ENCODE data around the gene ARL8B.

ARL8B gene

GRCh38 chr3:5165698-5166097 lies 43.6 kb downstream of the ARL8B start:
- Histone ChIP-seq H2BK15ac (replicated peaks; ENCODE audit: low read depth) (no peak overlapping the region), H3K27me3 (ENCODE audit: insufficient read depth, low read length, poor library complexity) (no peaks in the 10 kb centered on the region), H3K18ac (ENCODE audit: low read length) (no peak overlapping the region), H3K79me2 (ENCODE audit: control insufficient read depth, insufficient read depth, low read length) (peaks cover 16% of the 10 kb centered on the region), H3K4me3 (ENCODE audit: low read length) (no peak overlapping the region), H4K5ac (ENCODE audit: low read length) (no peak overlapping the region), H3K4me2 (ENCODE audit: low read length) (no peak overlapping the region), H3K56ac (ENCODE audit: low read length) (no peak overlapping the region), H3K23ac (ENCODE audit: low read length) (no peak overlapping the region), H3K27ac (ENCODE audit: low read depth, low read length) (no peak overlapping the region), H3K4ac (ENCODE audit: low read depth, low read length) (no peak overlapping the region), H2BK120ac (ENCODE audit: low read depth, low read length) (no peak overlapping the region), H3K36me3 (ENCODE audit: control insufficient read depth, insufficient read depth, low read length) (no peaks in the 10 kb centered on the region), H3K9ac (ENCODE audit: low read length) (no peak overlapping the region), H2AK5ac (ENCODE audit: low read length) (no peak overlapping the region), H2BK5ac (ENCODE audit: low read length) (no peak overlapping the region), H3K4me1 (ENCODE audit: control insufficient read depth, low read depth, low read length) (peaks cover 6% of the 10 kb centered on the region), H4K8ac (ENCODE audit: low read depth, low read length) (no peak overlapping the region), H3K79me1 (ENCODE audit: low read length) (peaks cover 11% of the 10 kb centered on the region)
- no peak for DNase-seq
- WGBS (ENCODE audit: extremely low coverage, insufficient coverage, low lambda C conversion rate): no CpG with 5 or more reads among the region's 4 CpGs

GRCh38 chr3:5166846-5167245 lies 44.8 kb downstream of the ARL8B start:
- no peak overlapping the region for H3K27ac ChIP-seq (ENCODE audit: low read depth, low read length)
- H4K8ac ChIP-seq (ENCODE audit: low read depth, low read length): no peak overlapping the region
- no CpG with 5 or more reads among the region's 2 CpGs for WGBS (ENCODE audit: extremely low coverage, insufficient coverage, low lambda C conversion rate)
- no peak overlapping the region for H3K4me2 ChIP-seq (ENCODE audit: low read length)
- no peak overlapping the region for H3K4me3 ChIP-seq (ENCODE audit: low read length)
- peaks cover 3% of the 10 kb centered on the region for H3K4me1 ChIP-seq (ENCODE audit: control insufficient read depth, low read depth, low read length)
- no peaks in the 10 kb centered on the region for H3K36me3 ChIP-seq (ENCODE audit: control insufficient read depth, insufficient read depth, low read length)
- no peak for DNase-seq
- no peak overlapping the region for H3K4ac ChIP-seq (ENCODE audit: low read depth, low read length)
- H3K18ac ChIP-seq (ENCODE audit: low read length): no peak overlapping the region
- H3K23ac ChIP-seq (ENCODE audit: low read length): no peak overlapping the region
- no peak overlapping the region for H2AK5ac ChIP-seq (ENCODE audit: low read length)
- H3K79me1 ChIP-seq (ENCODE audit: low read length): peaks cover 5% of the 10 kb centered on the region
- H2BK5ac ChIP-seq (ENCODE audit: low read length): no peak overlapping the region
- H3K27me3 ChIP-seq (ENCODE audit: insufficient read depth, low read length, poor library complexity): no peaks in the 10 kb centered on the region
- H3K9ac ChIP-seq (ENCODE audit: low read length): no peak overlapping the region
- no peak overlapping the region for H3K56ac ChIP-seq (ENCODE audit: low read length)
- no peak overlapping the region for H2BK120ac ChIP-seq (ENCODE audit: low read depth, low read length)
- H3K79me2 ChIP-seq (ENCODE audit: control insufficient read depth, insufficient read depth, low read length): peaks cover 11% of the 10 kb centered on the region
- no peak overlapping the region for H2BK15ac ChIP-seq (replicated peaks; ENCODE audit: low read depth)
- H4K5ac ChIP-seq (ENCODE audit: low read length): no peak overlapping the region

- H2BK5ac ChIP-seq (ENCODE audit: low read length): no peak overlapping the region
- no peak overlapping the region for H3K56ac ChIP-seq (ENCODE audit: low read length)
- peaks cover 4% of the 10 kb centered on the region for H3K79me2 ChIP-seq (ENCODE audit: control insufficient read depth, insufficient read depth, low read length)
- no CpG with 5 or more reads among the region's 4 CpGs for WGBS (ENCODE audit: extremely low coverage, insufficient coverage, low lambda C conversion rate)
- no peaks in the 10 kb centered on the region for H3K4me1 ChIP-seq (ENCODE audit: control insufficient read depth, low read depth, low read length)
- no peaks in the 10 kb centered on the region for H3K27me3 ChIP-seq (ENCODE audit: insufficient read depth, low read length, poor library complexity)
- H3K23ac ChIP-seq (ENCODE audit: low read length): no peak overlapping the region
- H4K5ac ChIP-seq (ENCODE audit: low read length): no peak overlapping the region
- H3K18ac ChIP-seq (ENCODE audit: low read length): no peak overlapping the region
- no peak overlapping the region for H3K4me3 ChIP-seq (ENCODE audit: low read length)
- H3K9ac ChIP-seq (ENCODE audit: low read length): no peak overlapping the region
- DNase-seq: no peak
- H4K8ac ChIP-seq (ENCODE audit: low read depth, low read length): no peak overlapping the region
- no peak overlapping the region for H2AK5ac ChIP-seq (ENCODE audit: low read length)
- no peak overlapping the region for H3K27ac ChIP-seq (ENCODE audit: low read depth, low read length)
- H3K36me3 ChIP-seq (ENCODE audit: control insufficient read depth, insufficient read depth, low read length): no peaks in the 10 kb centered on the region
- no peak overlapping the region for H2BK15ac ChIP-seq (replicated peaks; ENCODE audit: low read depth)
- peaks cover 1% of the 10 kb centered on the region for H3K79me1 ChIP-seq (ENCODE audit: low read length)
- no peak overlapping the region for H2BK120ac ChIP-seq (ENCODE audit: low read depth, low read length)
- H3K4ac ChIP-seq (ENCODE audit: low read depth, low read length): no peak overlapping the region
- H3K4me2 ChIP-seq (ENCODE audit: low read length): no peak overlapping the region
These were observed 46.0 kb downstream of the ARL8B start for GRCh38 chr3:5168110-5168509.

- Histone ChIP-seq H3K9ac (ENCODE audit: low read length) (no peak overlapping the region), H2AK5ac (ENCODE audit: low read length) (no peak overlapping the region), H4K5ac (ENCODE audit: low read length) (no peak overlapping the region), H3K27ac (ENCODE audit: low read depth, low read length) (no peak overlapping the region), H3K4me2 (ENCODE audit: low read length) (no peak overlapping the region), H3K27me3 (ENCODE audit: insufficient read depth, low read length, poor library complexity) (no peaks in the 10 kb centered on the region), H3K23ac (ENCODE audit: low read length) (no peak overlapping the region), H3K4ac (ENCODE audit: low read depth, low read length) (no peak overlapping the region), H2BK5ac (ENCODE audit: low read length) (no peak overlapping the region), H3K36me3 (ENCODE audit: control insufficient read depth, insufficient read depth, low read length) (no peaks in the 10 kb centered on the region), H3K79me2 (ENCODE audit: control insufficient read depth, insufficient read depth, low read length) (no peaks in the 10 kb centered on the region), H3K18ac (ENCODE audit: low read length) (no peak overlapping the region), H3K4me3 (ENCODE audit: low read length) (no peak overlapping the region), H2BK120ac (ENCODE audit: low read depth, low read length) (no peak overlapping the region), H3K56ac (ENCODE audit: low read length) (no peak overlapping the region), H3K79me1 (ENCODE audit: low read length) (peaks cover 1% of the 10 kb centered on the region), H2BK15ac (replicated peaks; ENCODE audit: low read depth) (no peak overlapping the region), H4K8ac (ENCODE audit: low read depth, low read length) (no peak overlapping the region), H3K4me1 (ENCODE audit: control insufficient read depth, low read depth, low read length) (no peaks in the 10 kb centered on the region)
- WGBS (ENCODE audit: extremely low coverage, insufficient coverage, low lambda C conversion rate): no CpG with 5 or more reads among the region's 2 CpGs
- DNase-seq: no peak
These were observed 47.7 kb downstream of the ARL8B start for GRCh38 chr3:5169807-5170206.

GRCh38 chr3:5170975-5171374 lies 48.9 kb downstream of the ARL8B start:
- peaks cover 1% of the 10 kb centered on the region for H3K36me3 ChIP-seq (ENCODE audit: control insufficient read depth, insufficient read depth, low read length)
- no peak overlapping the region for H2AK5ac ChIP-seq (ENCODE audit: low read length)
- H3K4ac ChIP-seq (ENCODE audit: low read depth, low read length): no peak overlapping the region
- H3K4me2 ChIP-seq (ENCODE audit: low read length): no peak overlapping the region
- peaks cover 1% of the 10 kb centered on the region for H3K79me1 ChIP-seq (ENCODE audit: low read length)
- no peak overlapping the region for H3K23ac ChIP-seq (ENCODE audit: low read length)
- no peak overlapping the region for H3K27ac ChIP-seq (ENCODE audit: low read depth, low read length)
- no peak overlapping the region for H3K9ac ChIP-seq (ENCODE audit: low read length)
- no peak for DNase-seq
- H4K5ac ChIP-seq (ENCODE audit: low read length): no peak overlapping the region
- no peak overlapping the region for H3K56ac ChIP-seq (ENCODE audit: low read length)
- H2BK120ac ChIP-seq (ENCODE audit: low read depth, low read length): no peak overlapping the region
- no peak overlapping the region for H2BK5ac ChIP-seq (ENCODE audit: low read length)
- H3K4me3 ChIP-seq (ENCODE audit: low read length): no peak overlapping the region
- no CpG with 5 or more reads among the region's 5 CpGs for WGBS (ENCODE audit: extremely low coverage, insufficient coverage, low lambda C conversion rate)
- no peaks in the 10 kb centered on the region for H3K27me3 ChIP-seq (ENCODE audit: insufficient read depth, low read length, poor library complexity)
- no peak overlapping the region for H3K18ac ChIP-seq (ENCODE audit: low read length)
- H2BK15ac ChIP-seq (replicated peaks; ENCODE audit: low read depth): no peak overlapping the region
- H3K79me2 ChIP-seq (ENCODE audit: control insufficient read depth, insufficient read depth, low read length): no peaks in the 10 kb centered on the region
- H4K8ac ChIP-seq (ENCODE audit: low read depth, low read length): no peak overlapping the region
- no peaks in the 10 kb centered on the region for H3K4me1 ChIP-seq (ENCODE audit: control insufficient read depth, low read depth, low read length)

- Histone ChIP-seq H3K56ac (ENCODE audit: low read length) (no peak overlapping the region), H3K9ac (ENCODE audit: low read length) (no peak overlapping the region), H3K23ac (ENCODE audit: low read length) (no peak overlapping the region), H3K18ac (ENCODE audit: low read length) (no peak overlapping the region), H2AK5ac (ENCODE audit: low read length) (no peak overlapping the region), H3K4me2 (ENCODE audit: low read length) (no peak overlapping the region), H3K79me1 (ENCODE audit: low read length) (peaks cover under 1% of the 10 kb centered on the region), H3K36me3 (ENCODE audit: control insufficient read depth, insufficient read depth, low read length) (peaks cover 1% of the 10 kb centered on the region), H4K8ac (ENCODE audit: low read depth, low read length) (no peak overlapping the region), H3K4me1 (ENCODE audit: control insufficient read depth, low read depth, low read length) (no peaks in the 10 kb centered on the region), H2BK15ac (replicated peaks; ENCODE audit: low read depth) (no peak overlapping the region), H2BK5ac (ENCODE audit: low read length) (no peak overlapping the region), H2BK120ac (ENCODE audit: low read depth, low read length) (no peak overlapping the region), H3K79me2 (ENCODE audit: control insufficient read depth, insufficient read depth, low read length) (no peaks in the 10 kb centered on the region), H3K27ac (ENCODE audit: low read depth, low read length) (no peak overlapping the region), H3K4me3 (ENCODE audit: low read length) (no peak overlapping the region), H4K5ac (ENCODE audit: low read length) (no peak overlapping the region), H3K4ac (ENCODE audit: low read depth, low read length) (no peak overlapping the region), H3K27me3 (ENCODE audit: insufficient read depth, low read length, poor library complexity) (no peaks in the 10 kb centered on the region)
- DNase-seq: no peak
- WGBS (ENCODE audit: extremely low coverage, insufficient coverage, low lambda C conversion rate): no CpG with 5 or more reads among the region's 4 CpGs
These were observed 49.9 kb downstream of the ARL8B start for GRCh38 chr3:5172018-5172417.

All from mesendoderm (in vitro differentiated cells).